Measurements from ENCODE around the gene SUSD3.

SUSD3 gene

DNA sequence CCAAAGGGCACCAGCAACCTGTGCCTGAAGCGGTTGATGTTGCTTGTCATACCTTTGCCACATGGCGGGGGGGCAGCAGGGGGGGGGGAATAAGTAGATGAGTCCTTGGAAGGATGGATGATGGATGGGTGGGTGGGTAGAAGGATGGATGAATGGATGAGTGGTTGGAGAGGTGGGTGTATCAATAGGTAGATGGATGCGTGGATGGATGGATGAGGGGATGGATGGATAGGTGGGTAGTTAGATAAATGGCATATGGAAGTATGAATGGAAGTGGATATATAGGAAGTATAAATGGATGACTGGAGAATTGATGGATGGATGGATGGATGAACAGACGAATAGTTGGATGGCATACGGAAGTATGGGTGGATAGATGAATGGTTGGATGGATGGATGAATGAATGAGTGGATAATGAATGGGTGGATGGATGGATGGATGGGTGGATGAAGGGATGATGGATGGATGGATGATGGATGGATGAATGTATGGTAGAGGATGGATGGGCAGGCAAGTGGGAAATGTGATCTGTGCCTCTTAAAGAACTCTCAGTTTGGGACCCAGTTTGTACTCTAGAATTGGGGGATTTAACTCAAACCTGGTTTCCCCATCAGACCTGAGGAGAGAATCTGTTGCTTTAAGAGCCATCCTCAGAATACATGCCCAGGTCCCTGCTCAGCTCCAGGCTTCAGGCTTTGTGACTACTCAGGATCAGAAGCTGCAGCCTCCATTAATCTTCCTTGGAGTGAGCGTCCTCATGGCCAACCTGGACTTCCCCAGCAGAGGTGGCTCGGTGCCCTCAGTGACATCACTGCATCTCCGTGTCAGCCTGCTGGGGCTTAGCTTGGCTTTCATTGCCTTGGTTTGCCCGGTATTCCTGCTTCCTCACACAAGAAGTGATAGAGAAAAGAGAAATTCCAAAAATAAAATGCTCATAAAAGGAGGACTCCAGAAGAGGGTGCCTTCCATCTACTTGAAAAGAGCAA lies 27.6 kb upstream of the SUSD3 start:
- DNase-seq: no peak

DNA sequence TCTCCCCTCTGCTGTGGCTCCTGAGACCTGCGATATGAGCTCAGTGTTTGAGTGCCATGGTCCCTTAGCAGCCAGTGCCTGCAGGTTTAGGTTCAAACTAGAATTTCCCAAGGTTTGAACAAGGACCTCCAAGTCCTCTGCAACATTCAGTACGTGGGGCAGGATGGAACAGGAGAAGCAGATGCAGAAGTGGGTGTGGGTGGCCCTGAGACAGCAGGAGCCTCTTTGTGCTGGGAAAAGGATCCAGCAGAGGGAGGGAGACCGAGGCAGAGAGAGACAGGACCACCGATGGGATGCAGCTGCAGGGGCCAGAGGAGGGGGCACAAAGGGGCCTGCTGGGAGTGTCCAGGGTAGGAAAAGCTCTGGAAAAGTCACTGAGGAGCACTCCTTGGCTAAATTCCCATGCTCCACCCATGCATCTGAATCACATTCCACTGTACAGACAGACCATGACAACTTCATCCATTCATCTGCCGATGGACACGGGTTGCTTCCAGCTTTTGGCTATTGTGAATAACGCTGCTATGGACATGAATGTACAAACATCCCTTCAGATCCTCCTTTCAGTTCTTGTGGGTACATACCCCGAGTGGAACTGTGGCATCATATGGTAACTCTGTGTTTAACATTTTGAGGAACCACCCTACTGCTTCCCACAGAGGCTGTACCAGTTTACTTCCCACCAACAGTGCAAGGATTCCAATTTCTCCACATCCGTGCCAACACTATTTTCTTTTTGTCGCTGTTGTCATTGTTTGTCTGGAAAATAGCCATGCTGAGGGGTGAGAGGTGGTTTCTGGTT lies 26.7 kb upstream of the SUSD3 start:
- DNase-seq: no peak

GRCh38 chr9:93032545-93032944 lies 26.0 kb upstream of the SUSD3 start:
- DNase-seq: no peak

DNA sequence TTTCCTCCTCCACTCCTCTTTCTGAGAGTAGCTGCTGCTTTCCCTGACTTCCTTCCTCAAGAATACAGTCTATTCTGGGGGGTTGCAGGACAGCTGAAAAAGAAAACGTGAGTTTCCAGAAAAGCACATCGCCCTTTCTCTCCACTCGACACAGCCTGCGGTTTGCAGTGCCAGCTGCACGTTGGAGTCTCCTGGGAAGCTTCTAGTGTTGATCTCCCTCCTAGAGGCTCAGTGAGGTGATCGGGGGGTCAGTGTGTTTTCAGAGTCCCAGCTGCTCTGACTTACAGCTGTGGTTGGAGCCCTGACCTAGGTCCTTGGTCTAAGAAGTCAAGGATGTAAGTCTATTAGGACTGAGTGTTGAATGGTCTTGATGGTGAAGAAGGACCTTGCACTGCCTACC lies 25.0 kb upstream of the SUSD3 start:
- no peak for DNase-seq

DNA sequence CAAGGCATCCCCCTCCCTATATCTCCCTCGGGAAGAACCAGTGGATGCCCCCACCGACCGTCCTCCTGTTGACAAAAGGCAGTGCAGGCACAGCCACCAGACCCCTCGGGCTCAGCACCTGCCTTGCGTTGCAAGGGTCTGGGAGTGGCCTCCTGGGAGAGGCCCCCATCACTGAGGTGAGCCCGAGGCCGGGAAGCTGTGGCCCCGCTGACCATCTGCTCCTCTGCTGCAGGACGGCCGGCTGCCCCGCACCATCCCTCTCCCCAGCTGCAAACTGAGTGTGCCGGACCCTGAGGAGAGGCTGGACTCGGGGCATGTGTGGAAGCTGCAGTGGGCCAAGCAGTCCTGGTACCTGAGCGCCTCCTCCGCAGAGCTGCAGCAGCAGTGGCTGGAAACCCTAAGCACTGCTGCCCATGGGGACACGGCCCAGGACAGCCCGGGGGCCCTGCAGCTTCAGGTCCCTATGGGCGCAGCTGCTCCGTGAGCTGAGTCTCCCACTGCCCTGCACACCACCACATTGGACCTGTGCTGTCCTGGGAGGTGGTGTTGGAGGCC lies 23.3 kb upstream of the SUSD3 start:
- DNase-seq: no peak

- no peak for DNase-seq
These were observed 22.6 kb upstream of the SUSD3 start for GRCh38 chr9:93035821-93036351.

GRCh38 chr9:93036887-93037475 lies 21.5 kb upstream of the SUSD3 start:
- no peak for DNase-seq

DNA sequence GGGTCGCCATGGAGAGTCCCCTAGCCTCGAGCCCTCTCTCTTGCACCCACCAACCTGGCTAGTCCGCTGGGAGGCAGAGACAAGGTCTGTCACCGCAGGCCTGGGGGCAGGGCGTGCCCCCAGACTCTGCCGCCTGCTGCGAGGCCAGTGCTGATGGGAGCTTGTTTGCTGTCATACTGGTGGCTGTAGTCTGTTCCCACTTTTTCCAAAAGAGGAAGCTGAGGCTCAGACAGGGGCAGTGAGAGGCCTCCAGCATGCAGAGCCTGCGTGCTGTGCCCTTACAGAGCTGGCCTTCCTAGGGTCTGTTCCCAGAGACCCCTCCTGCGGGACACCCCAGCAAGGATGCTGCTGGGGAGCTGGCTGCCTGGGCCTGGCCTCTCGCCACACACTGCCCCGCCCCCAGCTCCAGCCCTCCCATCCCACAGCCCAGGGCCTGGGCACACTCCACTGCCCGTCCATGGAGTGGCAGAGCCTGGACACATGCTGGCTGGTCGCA lies 21.0 kb upstream of the SUSD3 start:
- DNase-seq: no peak

DNA sequence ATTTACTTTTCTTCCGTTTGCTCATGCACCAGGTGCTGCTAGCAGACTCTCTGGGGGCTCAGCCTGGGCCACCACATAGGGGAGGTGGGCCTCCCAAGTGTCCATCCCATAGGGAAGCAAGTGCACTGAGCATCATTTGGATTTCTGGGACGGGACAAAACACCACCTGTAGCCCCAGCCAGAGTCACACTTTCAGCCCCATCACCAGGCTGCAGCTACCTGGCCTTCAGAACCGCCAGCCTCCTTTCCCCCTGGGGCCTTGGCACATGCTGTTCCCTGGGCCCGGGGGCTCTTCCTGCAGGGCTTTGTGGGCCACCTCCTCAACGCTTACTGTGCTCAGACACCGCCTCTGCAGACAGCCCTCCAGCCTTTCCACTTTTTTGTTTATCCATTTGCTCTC lies 19.6 kb upstream of the SUSD3 start:
- no peak for DNase-seq

DNA sequence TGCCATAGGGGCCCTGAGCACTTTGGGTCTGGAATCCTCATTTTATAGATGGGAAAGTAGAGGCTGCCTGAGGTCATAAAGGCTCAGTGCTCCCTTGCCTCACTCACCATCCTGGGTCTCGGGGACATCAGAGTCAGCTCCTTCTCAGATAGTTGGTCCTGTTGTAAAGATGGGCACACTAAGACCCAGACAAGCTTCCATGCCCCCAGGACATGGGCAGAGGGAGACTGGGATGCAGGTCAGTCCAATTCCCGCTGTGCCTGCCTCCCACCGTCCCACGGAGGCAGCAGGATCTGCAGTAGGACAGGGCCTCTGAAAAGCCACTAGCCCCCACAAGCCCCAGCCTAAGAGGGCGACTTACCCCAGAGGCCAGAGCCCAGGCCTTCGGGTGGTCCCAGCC lies 19.0 kb upstream of the SUSD3 start:
- DNase-seq: no peak

DNA sequence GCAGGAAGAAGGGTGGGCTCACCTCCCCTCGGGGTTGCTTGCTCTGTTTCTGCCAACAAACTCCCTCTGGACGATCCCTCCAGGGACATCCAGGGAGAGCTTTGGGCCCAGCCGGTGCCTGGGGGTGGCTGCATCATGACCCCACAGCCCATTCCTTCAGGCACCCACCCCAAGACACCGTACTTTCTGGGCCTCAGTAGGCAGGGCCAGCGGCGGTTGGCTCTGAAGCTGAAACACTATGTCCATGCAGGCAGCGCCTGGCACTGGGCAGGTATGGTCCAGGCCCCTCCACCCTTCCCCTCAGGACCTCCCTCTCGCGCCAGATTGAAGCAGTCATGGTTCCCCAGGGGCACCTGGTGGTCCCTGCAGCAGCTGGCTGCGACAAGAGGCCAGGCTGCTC lies 18.5 kb upstream of the SUSD3 start:
- no peak for DNase-seq

DNA sequence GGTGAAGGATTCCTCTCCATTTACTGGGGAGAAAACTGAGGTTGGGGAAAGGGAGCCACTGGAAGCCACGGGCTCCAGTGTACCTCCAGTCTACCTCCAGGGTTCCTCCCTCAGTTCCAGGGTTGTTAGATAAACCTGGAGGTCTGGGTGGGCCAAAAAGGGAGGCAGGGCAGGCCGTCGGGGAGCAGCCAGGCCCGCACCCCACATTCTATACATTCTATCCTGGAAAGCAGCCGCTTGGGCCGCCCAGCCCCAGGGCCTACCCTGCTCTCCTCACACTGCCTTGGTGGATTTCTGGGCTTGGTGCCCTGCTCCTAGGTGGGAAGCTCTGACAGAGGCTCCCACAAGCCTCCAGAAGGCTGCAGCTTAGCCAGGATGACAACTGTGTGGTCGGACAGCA lies 18.1 kb upstream of the SUSD3 start:
- DNase-seq: no peak

DNA sequence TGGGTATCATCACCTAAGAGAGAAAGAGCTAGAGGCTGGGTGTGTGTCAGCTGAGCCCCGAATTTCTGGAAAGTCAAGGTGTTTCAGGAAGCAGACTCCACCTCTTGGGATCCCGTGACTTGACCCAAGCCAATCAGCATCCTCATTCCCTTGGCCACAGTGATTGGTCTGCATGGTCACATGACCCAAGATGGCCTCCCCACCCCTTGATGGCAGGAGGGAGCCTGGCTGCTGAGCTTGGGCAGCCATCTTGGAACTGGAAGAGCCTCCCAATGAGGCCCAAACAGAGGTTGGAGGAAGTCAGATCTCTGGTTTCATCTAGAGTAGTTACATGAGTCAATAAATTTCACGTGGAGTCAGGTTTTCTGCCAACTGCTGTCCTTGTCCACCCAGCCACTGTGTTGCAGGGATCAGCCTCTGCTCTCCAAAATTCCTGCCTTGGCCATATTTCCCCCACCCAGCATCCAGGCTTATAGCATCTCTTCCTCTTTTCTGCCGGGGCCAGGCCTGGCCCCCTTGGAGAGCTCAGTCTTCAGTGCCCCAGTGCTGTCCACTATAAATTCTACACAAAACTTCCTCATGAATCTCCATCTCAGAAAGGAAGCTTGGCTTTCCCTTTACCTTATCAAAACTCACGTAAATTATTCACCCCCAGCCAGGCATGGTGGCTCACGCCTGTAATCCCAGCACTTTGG lies 17.2 kb upstream of the SUSD3 start:
- DNase-seq: no peak

DNA sequence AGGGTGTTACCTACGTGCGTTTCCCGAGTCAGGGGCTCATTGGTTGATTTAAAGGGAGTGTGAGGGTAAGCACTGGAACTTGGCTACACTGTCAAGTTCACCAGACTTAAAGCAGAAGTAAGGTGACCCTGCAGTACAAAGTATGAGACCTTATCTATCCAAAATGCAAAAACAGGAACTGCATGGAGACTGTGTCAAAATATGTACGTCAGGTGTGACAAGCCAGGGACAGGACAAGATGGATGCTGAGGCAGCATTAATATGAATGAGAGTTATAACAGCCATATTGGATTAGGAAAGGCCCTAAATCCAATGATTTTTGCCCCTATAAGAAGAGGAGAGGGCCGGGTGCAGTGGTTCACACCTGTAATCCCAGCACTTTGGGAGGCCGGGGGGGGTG lies 15.4 kb upstream of the SUSD3 start:
- DNase-seq: no peak

DNA sequence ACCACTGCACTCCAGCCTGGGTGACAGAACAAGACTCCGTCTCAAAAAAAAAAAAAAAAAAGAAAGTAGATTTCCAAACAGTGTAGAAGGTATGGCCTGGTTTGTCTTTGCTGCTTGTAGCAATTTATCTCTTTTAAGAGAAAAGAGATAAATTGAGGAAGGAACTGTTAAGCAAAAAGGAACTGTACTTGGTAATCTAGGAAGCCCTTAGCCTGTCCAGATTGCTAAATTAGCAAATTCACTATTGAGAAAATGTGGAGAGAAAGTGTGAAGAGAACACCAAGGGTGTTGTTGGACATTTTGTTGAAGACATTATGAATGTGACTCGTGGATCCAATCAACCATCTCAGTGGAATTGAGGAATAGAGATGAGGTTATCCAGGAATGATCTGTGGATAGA lies 13.0 kb upstream of the SUSD3 start:
- no peak for DNase-seq

DNA sequence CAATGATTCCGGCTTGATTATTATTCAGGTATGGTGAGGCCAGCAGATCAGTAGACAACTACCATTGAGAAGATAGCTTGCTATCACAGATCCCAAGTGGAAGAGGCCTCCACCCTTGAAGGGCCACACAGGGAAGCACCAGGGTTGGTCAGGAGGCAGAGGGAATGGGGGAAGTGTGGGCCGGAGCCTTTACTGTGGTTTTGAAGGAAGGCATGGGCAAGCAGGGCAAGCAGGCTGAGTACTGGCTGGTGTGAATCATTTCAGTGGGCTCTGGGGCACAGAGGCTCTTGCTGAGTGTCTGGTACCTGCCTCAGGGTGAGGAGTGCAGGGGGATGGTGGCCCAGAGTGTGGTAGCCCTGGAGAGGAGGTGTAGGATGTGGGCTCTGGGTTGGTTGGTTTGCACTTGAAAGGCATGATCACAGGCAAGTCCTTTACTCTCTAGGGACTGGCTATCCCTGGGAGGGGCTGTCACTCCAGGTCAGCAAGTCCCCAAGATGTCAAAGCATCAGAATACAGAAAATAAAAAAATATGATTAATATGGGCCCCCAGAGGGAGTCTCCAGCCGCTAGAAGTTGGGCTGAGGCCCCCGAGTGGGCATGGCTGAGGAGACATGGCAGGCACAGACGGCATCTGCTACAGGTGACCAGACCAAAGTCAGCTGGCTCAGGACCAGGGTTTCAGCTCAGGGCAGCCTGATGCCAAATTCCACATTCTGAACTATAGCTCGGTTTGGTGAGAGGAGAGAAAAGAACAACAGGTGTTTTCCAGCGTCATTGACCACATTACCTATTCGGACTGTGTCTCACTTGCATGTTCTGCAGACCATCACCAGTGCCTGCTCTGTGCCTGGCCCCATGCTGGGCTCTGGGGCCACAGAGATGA lies 9.7 kb upstream of the SUSD3 start:
- no peak for DNase-seq

DNA sequence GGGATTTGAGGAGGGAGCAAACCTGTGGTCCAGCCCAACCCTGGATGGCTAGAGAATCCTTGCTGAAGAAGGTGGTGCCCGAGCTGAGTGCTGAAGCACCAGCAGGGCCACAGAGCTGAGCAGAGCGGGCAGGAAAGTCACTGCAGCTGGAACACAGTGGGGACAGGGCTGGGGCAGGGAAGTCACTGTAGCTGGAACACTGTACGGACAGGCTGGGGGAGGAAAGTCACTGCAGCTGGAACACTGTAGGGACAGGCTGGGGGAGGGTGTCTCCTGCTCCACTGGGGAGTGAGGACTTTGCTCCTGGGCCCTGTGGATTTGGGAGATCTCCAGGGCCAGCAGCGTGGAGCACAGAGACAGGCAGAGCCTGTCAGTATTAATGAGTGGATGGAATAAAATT lies 9.0 kb upstream of the SUSD3 start:
- no peak for DNase-seq

DNA sequence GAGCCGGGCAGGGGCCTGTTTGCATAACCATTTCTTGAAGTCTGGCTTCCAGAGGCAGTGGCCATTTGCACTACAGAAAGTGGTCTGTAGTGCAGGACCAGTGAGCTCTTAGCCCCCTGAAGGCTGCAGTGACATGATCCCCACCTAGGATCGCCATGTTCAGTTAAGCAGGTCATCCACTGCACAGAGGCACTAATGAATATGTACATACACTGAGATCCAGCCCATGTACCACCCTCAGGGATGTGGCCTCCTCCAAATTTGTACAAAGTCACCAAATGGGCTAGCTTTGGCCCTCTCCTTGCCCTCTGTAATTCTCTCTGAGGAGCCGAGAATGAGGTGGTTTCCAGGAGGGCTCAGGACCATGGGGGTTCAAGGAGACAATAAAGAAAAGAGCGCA lies 8.3 kb upstream of the SUSD3 start:
- DNase-seq: no peak

DNA sequence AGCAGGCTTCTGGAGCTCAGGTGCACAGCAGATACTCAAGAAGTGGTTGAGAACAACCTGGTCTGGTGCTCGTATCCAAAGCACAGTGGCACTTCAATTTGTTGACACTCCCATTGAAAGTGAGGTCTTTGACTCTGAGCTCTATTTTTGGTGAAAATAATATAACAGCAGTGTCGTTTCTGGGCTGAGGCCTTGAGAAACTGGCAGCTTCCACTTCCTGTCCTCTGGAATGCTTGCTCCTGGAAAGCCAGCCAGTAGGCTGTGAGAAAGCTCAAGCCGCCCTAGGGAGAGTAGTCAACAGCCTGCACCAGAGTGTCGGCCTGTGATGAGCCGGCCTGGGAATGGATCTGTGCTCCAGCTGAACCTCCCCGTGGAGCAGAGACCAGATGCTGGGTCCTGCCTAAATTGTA lies 6.8 kb upstream of the SUSD3 start:
- DNase-seq: peak; percentile 23

DNA sequence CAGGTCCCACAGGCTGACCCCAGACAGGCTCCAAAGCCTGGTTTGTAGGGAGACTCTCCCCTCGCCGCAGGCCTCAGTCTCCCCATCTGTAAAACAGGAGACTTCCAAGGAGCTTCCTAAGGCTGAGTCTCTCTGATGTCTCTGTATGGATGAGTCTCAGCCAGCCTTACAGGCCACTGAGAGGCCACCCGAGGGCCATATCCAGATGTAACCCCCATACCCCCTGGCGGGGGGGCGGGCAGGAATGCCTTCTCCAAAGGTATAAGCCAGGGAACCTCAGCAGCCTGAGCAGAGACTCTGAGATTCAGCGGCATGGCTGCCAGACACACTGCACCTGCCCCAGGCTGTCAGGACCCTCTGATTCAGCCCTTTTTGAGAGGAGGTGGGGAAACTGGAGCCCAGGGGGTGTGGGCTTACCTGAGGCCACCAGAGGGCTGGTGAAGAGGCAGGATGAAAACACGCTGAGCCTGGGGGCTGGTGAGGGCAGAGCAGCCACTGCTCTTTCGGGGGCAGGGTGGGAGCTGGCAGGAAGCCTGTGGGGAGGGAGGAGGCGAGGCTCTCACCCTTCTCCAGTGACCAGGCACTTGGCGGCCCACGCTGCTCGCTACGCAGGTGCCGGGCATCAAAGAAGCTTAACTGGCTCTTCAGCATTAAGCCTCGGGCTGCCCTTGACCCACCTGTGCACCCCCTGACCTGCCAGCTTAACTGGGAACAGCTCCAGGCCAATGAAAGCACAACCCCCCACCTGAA lies 5.5 kb upstream of the SUSD3 start:
- no peak for DNase-seq

All from NCI-H226 (cell line).